Gastrocnemius medialis (tissue), 4 donors: Measurements from ENCODE around the gene TMEM92.

Source experiments
- POLR2A ChIP-seq, 2 donors: fragments of 450-650 bp; IDR thresholded peaks; one replicate each; pipeline ENCODE4 v1.6.1; 2017; ENCODE audit warnings: antibody characterized with exemption in 2 of 2, mild to moderate bottlenecking in 2 of 2, moderate library complexity in 2 of 2
- TF ChIP-seq, protein P1 (sequence below), 5 experiments: fragments of 450-650 bp in 3 of 5; fragments of 200-600 bp in 2 of 5; sonication (generic) in 2 of 5; IDR thresholded peaks in 4 of 5; conservative IDR thresholded peaks in 1 of 5; 1 replicate in 4 of 5; 2 replicates in 1 of 5; pipeline ENCODE4 v1.5.1; 2016 to 2019; ENCODE audit warnings: antibody characterized with exemption in 5 of 5, mild to moderate bottlenecking in 3 of 5, moderate library complexity in 3 of 5

DNA sequence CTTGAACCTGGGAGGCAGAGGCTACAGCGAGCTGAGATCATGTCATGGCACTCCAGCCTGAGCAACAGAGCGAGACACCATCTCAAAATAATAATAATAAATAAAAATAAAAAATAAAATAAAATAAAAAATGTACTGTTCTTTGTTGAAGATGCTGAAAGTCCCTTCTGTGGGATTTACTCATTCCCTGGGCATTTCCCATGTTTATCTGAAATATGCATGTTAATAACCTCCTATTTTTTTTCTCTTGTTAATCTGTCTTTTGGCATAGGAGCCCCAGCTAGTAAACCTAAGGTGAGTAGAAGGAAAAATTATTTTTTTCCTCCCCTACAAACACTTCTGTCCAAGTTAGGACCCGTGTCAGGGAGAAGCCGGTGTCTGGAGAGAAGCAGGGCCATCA is 34.4 kb downstream of the TMEM92 start:
- TF ChIP-seq, protein P1, sequence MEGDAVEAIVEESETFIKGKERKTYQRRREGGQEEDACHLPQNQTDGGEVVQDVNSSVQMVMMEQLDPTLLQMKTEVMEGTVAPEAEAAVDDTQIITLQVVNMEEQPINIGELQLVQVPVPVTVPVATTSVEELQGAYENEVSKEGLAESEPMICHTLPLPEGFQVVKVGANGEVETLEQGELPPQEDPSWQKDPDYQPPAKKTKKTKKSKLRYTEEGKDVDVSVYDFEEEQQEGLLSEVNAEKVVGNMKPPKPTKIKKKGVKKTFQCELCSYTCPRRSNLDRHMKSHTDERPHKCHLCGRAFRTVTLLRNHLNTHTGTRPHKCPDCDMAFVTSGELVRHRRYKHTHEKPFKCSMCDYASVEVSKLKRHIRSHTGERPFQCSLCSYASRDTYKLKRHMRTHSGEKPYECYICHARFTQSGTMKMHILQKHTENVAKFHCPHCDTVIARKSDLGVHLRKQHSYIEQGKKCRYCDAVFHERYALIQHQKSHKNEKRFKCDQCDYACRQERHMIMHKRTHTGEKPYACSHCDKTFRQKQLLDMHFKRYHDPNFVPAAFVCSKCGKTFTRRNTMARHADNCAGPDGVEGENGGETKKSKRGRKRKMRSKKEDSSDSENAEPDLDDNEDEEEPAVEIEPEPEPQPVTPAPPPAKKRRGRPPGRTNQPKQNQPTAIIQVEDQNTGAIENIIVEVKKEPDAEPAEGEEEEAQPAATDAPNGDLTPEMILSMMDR (IDR thresholded peaks at IDR 0.05 in 4 of 5, conservative IDR thresholded peaks at IDR 0.05 in 1 of 5): no peak
- no peak for TF ChIP-seq POLR2A (IDR thresholded peaks at IDR 0.05)
